Measurements from ENCODE around the gene STARD9.
"Not testable (repeated sequence)": the region's sequence is repeated elsewhere in the genome, so short reads cannot be mapped to it uniquely, and the experiment has no call there.

STARD9 gene

DNA sequence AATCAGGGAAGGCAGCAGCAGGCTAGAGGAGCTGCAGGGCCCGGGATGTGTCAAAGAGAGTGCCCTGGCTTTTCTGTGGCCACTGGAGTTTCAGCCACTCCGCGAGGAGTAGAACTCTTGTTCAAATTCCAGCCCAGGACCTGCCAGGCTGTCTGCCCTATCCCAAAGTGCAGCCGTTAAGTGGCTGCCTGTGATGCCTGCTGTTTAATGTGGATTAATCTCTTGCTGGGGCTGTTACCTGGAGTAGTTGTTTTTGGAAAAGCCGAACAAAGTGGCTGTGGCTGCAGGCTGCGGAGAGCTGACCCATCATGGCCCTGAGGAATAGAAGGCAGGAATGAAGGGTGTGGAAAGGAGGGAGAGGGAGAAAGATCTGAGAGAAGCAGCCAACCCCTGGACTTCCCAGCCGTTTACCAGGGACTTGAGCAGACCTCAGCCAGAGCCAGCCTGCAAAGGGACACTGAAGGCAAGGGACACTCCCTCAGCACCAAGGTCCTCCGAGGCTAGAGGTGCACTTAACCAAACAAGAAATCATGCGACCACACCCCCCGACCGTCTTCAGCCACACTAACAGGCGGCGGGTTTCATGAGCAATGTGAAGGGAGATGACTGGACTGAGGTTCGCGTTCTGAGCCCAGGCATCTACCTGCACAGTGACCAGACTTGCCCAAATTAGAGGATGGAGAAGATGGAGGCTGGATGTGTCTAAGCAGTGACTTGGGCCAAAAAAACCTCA, 156.9 kb downstream of the STARD9 start:
- no peak for DNase-seq

DNA sequence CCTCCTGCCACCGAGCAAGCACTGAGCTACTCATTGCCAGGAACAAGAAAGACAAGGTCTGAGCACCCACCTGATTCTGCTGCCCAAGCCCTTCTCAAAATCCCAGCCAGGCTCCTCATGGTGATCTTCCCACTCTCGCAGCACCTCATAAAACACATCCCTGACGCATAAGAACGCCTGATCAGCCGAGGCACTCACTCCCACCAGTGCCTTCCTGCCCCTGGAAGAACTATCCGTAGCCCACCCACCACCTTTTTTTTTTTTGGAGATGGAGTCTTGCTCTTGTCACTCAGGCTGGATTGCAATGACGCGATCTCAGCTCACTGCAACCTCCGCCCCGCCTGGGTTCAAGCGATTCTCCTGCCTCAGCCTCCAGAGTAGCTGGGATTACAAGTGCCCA, 157.6 kb downstream of the STARD9 start:
- DNase-seq = no peak

GRCh38 chr15:42734076-42734672, 158.8 kb downstream of the STARD9 start:
- DNase-seq = no peak

DNA sequence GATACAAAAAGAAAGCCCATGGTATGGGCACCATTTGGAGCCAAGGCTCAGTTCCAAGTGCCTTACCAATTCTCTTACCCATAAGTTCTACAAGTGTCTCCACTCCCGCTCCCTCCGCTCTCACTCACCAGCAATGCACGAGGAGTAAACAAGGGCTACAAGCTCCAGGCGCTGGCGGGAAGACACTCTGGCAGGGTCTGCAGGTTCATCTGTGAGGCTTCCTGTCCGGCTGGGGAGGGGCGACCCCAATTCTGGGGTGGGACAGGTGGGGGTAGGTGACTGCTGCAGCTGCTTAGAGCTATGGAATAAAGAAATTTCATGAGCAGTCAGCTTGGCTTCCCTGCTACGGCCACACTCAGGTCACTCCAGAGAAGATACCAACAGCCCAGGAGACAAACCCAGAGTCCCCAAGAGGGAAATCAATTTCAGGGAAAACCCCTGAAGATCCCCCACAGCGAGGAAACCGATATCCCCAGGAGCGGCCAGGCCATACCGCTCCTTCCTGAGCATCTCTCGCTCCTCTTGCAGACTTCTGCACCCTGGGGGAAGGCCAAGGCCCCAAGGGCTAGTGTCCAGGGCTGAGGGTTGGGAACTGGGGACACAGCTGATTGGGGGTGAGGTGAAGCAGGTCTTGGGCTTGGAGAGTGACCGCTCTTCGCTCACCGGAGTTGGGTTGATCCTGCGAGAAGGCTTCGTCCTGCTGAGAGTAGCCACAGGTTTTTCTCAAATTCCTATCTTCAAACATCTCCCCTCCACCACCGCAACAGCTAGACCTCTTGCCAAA, 160.2 kb downstream of the STARD9 start:
- DNase-seq = no peak

DNA sequence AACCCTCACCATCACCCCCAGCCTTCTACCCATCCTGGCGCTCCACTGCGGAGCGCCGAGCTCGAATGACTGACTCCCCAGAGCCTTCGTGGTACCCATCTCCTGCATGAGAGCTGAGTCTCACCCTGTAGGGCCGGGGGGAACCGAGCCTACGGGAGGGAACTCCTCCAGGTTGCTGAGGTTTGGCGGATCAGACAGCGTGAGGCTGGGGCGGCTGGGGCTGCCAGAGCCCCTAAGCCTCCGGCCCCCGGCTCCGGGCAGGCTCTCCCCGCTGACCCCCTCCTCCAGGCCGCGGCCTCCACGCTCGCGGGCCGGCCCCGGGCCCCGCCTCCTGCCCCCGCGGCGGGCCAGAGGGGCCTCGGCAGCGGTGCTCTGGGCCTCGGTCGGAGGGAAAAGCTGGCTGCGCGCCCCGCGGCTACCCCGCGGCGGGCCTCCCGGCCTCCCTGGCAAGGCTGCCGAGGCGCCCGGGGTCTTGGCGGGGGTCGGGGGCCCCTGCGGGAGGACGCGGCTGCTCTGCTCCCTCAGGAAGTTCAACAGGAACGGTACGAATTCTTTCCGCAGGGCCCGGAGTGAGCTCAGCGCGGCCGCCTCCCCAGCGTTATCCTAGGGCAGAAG, 160.9 kb downstream of the STARD9 start:
- DNase-seq = peak in 1 of 2 donors; percentile 6

DNA sequence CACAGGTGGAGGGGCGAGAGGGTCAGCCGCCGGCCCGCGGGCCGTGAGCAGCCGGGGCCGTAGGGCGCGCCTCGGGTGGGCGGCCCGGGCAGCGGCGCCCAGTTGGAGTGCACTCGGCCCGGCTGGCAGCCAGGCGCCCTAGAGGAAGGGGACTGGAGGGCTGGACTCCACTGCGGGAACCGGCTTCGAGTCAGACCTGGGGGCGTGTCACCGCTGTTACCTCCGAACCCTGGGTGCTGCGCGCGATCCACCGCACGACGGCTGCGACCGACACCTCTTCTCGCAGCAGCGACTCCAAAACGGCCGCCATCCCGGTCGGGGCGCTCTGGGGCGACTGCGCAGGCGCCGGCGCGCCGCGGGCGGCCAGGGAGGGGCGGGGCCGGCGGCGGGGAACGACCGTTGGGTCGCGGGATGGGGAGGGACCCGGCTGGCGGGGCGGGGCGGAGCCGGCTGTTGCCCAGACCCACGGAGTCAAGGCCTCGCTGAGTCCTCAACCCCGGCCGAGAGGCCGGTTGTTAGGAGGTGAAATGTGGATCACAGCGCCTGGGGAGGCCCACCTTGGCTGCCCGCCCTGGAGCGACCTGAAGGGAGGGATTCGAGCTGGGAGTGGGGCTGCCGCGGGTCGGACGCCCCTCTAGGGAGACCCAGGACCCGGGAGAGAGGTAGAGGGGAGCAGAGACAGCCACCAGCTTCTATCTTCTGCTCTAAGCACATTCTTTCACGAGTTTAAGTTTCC, 161.6 kb downstream of the STARD9 start, which contains the start of gene CDAN1:
CDAN1 (minus strand) TSS at position 336 of the 736 bp plus-strand sequence; CDS start at position 310, 26 bp downstream.
- peak; percentile 89 to 91 for DNase-seq

GRCh38 chr15:42737529-42738328, 162.3 kb downstream of the STARD9 start:
- DNase-seq = no peak

- DNase-seq = no peak
Measured at GRCh38 chr15:42741710-42742109, 166.3 kb downstream of the STARD9 start.

- no peak for DNase-seq
Measured at GRCh38 chr15:42742149-42742548, 166.7 kb downstream of the STARD9 start.

GRCh38 chr15:42744195-42744594, 168.8 kb downstream of the STARD9 start:
- no peak for DNase-seq

GRCh38 chr15:42749266-42749665, 173.9 kb downstream of the STARD9 start:
- DNase-seq = no peak

DNA sequence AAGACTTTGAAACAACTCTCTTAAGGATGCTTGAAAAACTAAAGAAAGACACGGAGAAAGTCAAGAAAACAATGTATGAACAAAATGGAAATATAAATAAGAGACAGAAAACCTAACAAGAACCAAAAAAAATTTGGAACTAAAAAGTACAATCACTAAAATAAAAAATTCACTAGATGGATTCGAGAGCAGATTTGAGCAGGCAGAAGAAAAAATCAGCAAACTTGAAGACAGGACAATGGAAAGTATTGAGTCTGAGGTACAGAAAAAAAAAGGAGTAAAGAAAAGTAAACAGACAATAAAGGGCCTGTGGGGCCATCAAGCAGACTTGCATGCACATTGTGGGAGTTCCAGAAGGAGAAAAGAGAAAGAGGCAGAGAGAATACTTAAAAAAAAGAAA, 174.9 kb downstream of the STARD9 start:
- no peak for DNase-seq

GRCh38 chr15:42759093-42759492, 183.7 kb downstream of the STARD9 start:
- DNase-seq = no peak

DNA sequence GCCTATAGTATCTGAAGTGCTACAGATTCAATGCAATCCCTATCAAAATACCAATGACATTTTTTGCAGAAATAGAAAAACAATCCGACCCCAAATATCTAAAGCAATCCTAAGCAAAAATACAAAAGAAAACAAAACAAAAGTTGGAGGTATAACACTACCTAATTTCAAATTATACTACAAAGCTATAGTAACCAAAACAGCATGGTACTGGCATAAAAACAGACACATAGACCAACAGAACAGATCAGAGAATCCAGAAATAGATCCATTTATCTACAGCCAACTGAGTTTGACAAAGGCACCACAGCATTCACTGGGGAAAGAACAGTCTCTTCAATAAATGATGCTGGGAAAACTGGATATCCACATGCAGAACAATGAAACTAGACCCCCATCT, 185.4 kb downstream of the STARD9 start:
- no peak for DNase-seq

GRCh38 chr15:42761813-42762212, 186.4 kb downstream of the STARD9 start:
- DNase-seq = not testable (repeated sequence)

GRCh38 chr15:42764154-42764731, 188.8 kb downstream of the STARD9 start:
- DNase-seq = not testable (repeated sequence)

DNA sequence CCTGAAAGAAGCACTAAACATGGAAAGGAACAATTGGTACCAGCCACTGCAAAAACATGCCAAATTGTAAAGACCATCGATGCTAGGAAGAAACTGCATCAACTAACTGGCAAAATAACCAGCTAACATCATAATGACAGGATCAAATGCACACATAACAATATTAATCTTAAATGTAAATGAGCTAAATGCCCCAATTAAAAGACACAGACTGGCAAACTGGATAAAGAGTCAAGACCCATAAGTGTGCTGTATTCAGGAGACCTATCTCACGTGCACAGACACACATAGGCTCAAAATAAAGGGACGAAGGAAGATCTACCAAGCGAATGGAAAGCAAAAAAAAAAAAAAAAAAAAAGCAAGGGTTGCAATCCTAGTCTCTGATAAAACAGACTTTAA, 190.7 kb downstream of the STARD9 start:
- not testable (repeated sequence) for DNase-seq

All from activated CD4-positive, alpha-beta T cell treated with anti-CD3 and anti-CD28 coated beads for 4 hours (primary cell).